ENCODE data around the gene STING1.

DNA sequence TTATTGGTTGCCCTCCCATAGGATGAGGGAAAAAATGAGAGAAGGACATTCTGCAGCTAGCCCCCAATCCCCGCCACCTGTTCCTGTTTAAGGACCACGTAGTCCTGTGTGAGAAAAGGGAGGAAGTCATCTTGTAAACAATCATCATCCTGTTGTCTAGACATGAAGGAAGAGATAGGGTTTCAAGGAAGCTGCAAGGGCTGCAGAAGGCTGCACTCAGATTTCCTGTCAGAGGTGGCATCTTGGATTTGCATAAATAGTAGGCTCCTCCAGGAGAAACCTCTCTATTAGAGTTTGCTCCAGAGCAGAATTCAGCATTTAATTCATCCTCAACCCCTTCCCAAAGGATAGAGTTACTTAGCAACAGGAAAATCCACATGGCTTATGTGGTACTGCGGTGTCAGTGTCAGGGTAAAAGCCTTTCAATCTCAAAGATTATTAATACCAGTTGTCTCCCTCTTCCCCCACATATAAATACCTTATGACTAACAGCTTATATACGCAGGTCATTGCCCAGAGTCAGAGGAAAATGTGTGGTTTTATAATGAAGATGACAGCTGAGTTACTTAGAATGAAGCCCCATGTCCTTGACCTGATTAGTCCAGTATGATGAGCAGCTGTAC is 38.6 kb downstream of the STING1 start:
- TF ChIP-seq, protein P1, sequence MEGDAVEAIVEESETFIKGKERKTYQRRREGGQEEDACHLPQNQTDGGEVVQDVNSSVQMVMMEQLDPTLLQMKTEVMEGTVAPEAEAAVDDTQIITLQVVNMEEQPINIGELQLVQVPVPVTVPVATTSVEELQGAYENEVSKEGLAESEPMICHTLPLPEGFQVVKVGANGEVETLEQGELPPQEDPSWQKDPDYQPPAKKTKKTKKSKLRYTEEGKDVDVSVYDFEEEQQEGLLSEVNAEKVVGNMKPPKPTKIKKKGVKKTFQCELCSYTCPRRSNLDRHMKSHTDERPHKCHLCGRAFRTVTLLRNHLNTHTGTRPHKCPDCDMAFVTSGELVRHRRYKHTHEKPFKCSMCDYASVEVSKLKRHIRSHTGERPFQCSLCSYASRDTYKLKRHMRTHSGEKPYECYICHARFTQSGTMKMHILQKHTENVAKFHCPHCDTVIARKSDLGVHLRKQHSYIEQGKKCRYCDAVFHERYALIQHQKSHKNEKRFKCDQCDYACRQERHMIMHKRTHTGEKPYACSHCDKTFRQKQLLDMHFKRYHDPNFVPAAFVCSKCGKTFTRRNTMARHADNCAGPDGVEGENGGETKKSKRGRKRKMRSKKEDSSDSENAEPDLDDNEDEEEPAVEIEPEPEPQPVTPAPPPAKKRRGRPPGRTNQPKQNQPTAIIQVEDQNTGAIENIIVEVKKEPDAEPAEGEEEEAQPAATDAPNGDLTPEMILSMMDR (IDR thresholded peaks at IDR 0.05): no peak
- TF ChIP-seq POLR2A (IDR thresholded peaks at IDR 0.05): no peak
